COLO668 (cell line): ENCODE measurements around the gene SCO2.

Experiments
- DNase-seq: peaks from one replicate; lab custom pipeline; 2025; ENCODE audit not compliant: unreplicated experiment; lab: John Stamatoyannopoulos, UW

SCO2 gene

DNA sequence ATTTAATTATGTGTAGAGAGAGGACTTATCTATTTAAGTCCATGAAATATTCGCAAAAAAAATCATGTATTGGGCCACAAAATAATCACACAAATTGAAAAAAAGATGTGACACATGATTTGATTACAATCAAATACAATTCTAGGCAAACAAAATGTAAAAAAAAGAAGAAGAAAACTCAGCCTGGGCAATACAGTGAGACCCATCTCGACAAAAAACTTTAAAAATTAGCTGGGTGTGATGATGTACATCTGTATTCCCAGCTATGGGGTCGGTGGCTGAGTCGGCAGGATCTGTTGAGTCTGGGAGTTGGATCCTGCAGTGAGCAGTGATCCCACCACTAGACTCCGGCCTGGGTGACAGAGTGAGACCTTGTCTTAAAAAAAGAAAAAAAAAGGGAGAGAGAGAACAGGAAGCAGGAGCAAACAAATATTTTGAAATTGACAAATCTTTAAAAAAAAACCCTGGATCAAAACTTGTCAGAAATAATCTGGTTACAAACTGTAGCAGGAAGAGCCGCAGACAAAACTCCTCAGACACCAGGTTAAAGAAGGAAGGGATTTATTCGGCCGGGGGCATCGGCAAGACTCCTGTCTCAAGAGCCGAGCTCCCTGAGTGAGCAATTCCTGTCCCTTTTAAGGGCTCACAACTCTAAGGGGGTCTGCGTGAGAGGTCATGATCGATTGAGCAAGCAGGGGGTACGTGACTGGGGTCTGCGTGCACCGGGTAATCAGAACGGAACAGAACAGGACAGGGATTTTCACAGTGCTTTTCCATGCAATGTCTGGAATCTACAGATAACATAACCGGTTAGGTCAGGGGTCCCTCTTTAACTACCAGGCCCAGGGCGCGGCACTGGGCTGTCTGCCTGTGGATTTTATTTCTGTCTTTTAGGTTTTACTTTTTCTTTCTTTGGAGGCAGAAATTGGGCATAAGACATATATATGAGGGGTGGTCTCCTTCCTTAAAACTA, 7.7 kb upstream of the SCO2 start:
- DNase-seq = no peak

DNA sequence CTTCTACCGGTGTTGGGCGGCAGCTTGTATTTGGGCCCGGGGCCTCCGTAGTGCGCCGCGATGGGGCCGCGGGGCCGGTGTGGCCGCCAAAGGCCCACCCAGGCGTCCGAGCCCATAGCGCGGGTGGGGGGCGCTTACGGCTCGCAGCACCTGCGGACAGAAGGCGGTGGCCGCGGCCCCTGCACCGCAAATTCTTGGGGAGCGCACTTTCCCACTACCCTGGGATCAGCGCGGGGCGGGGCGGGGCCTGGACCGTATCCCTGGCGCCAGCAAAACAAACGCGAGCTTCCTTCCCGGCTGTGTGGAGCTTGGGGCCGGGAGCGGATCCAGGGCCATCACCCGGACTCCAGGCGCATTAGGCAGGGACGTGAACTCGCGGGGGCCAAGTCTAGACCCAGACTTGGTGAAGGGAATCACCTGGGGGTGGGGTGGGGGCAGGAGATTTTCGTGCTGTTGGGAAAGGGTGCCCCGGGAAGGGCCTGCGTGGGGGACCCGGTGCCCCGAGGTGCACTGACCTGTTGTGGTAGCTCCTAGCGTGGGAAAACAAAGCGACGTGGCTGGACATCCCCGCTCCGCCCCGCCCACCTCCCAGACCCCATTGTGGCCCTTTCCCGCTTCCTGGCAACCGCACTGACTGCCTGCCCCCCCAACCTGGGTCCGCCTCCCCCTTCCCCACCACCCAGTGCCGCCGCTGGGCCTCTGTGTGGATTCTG, 6.7 kb upstream of the SCO2 start:
- DNase-seq = peak; percentile 64

DNA sequence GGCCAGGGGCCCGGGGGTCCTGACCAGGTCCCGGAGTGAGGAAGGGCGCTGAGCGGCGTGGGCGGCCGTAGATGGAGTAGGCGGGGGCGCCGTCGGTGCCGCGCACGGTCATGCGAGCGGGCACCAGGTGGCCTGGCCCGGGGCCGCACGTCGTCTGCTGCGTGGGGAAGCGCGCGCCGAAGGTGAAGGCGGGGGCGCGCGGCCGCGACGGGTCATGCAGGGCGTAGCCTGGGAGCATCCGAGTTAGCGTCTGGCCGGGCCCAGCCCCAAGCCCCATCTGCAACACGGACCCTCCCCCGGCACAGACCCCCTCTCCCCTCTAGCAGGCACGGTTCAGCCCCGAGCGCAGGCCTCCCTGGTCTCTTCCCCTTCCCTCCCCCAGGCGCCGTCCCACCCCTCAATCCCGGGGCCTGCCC, 6.2 kb upstream of the SCO2 start:
- peak; percentile 71 for DNase-seq

DNA sequence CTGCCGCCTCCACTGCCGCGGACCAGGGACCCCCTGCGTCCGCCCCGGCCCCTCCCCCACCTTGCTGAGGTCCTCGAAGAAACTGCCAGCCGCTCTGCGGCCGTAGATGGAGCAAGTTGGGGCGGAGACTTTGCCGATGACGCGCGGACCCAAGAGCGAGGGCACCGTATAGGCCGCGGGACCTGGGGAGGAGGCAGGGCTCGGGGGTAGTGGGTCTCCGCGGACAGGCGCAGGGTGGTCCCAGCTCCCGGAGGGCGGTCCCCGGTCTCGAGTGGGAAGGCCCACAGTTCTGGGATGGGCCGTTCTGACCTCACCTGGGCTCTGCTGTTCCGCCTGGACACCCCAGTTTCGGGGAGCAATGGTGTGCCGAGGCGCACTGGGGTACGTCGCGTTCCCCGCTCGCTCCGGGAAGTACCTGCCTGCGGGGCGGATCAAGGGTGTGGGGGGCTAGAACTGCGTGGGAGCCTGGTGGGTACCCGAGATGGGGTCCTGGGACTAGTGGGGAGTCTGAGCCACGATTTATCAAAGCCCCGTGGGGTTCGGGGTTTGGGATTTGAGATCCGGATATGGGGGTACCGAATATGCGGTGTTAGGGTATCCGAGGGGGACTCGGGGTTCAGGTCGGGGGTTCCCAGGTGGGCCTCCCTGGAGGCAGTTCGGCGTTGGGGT, 5.6 kb upstream of the SCO2 start:
- peak; percentile 62 for DNase-seq

DNA sequence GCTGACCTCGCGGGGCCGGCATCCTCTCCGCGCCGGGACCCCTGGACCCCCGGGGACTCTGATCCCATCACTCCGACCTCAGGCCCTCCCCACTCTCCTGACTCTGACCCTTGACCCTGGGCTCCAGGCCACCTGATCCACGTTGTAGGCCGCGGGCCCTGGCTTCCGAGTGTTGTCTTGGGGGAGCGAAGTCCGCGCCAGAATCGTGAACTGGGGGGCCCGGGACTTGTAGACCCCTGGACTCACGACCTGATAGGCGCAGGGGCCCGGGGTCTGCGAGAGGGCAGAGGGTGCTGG, 5.1 kb upstream of the SCO2 start:
- DNase-seq = no peak

DNA sequence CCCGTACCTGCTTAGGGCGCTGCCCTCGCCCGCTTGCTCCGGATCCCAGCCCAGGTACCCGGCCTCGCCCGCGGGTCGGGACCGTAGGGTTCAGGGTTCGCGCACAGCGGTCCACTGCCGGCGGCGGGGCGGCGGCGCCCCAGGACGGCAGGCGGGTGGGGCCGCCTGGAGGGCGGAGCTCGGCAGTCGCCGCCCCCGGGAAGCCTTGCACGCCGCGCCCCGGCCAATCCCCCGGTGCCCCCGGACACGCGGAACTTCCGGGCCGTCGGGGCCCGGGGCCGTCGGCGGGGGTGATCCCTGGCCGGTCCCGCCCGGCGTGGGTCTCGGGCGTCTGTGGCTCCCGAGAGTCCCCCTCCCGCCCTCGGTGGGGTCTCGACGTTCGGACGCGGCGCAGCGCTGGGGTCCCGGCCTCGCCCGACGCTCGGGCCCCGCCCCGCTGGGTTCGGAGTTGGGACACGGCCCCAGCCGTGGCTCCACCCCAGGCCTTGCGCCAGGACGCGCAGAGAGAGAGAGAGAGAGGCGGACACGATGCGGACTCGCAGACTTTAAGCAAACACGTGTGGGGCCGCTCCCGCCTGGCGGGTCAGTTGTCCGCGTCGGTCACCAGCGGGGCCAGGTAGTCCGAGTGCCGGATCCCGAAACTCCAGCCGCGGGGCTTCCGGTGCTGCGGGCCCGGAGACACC, 4.6 kb upstream of the SCO2 start, which contains the start of gene TYMP:
TYMP (minus strand) TSS at position 116 of the 683 bp plus-strand sequence. CDS start 303 bp downstream, outside the sequence.
- DNase-seq = peak; percentile 41

DNA sequence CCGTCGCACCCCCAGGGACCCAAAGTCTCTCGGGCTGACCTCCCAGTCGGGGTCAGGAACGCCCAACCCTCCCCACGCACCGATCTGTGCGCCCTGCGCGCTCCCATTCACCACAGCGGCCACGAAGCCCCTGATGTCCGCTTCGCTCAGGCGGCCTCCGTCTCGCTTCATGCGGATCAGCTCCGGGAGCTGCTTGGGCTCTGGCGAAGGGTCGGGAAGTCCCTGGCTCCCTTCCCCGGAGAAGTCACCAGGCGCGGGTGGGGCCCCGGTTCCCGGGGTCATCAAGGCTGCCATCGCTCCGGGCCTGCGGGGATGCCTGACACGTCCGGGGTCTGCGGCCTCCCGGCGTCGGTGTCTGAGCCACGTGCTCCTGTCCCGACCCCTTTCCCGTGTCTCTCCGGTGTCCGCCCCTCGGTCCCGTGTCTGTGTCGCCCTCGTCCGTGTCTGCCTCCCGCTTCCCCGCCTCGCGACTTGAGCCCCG, 4.1 kb upstream of the SCO2 start:
- DNase-seq = no peak

DNA sequence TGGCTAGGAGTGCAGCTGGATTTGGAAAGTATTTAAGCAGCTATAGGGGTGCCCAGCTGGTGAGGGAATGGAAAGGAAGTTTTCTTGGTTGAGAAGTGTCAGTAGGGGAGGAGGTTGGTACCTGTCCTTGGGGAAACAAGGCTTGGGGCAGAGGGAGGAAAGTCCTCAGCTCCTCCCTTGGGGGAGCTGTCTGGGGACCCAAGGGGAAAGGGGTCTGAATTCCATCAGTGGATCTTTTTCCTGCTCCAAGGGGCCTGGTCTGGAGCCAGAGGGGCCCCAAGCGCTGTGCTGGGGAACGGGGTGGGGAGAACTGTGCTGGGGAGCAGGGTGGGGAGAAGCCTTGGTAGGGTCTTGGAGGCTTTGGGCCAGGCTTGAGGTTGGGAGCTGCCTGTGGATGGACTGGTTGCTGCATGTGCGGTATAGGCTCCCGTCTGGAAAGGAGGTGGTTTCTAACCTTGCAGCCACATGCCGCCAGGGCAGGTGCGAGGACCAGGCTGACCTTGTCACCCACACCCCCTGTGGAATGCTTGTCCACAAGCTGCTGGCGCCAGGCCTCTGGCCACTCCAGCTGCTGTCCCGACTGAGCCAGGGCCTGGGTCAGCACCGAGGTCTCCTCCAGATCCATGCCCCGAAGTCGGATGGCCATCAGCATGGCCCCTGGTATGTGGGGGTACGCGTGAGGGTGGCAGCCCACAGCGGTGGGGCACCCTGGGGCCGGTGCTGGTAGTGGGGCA, 3.5 kb upstream of the SCO2 start:
- no peak for DNase-seq

DNA sequence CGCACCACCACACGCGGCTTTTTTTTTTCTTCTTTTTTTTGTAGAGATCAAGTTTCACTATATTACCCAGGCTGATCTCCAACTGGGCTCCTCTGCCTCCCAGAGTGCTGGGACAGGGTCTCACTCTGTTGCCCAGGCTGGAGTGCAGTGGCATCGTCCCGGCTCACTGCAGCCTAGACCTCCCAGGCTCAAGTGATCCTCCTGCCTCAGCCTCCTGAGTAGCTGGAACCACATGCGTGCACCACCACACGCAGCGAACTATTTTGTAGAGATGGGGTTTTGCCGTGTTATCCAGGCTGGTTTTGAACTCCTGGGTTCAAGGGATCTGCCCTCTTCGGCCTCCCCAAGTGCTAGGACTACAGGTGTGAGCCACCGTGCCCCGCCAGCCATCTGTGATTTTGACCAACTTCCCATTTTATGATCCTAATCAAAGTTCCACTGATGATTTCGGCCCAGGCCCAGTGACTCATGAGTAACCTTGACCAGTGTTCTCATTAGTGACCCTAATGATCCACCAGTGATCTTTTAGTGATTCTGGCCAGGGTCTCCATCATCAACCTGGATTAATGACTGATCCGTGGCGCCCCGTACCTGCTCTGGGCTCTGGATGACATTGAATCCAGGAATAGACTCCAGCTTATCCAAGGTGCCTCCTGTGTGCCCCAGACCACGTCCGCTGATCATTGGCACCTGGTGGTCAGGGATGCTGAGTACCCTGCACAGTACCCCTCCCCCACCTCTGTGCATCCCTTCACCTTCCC, 2.7 kb upstream of the SCO2 start:
- no peak for DNase-seq

DNA sequence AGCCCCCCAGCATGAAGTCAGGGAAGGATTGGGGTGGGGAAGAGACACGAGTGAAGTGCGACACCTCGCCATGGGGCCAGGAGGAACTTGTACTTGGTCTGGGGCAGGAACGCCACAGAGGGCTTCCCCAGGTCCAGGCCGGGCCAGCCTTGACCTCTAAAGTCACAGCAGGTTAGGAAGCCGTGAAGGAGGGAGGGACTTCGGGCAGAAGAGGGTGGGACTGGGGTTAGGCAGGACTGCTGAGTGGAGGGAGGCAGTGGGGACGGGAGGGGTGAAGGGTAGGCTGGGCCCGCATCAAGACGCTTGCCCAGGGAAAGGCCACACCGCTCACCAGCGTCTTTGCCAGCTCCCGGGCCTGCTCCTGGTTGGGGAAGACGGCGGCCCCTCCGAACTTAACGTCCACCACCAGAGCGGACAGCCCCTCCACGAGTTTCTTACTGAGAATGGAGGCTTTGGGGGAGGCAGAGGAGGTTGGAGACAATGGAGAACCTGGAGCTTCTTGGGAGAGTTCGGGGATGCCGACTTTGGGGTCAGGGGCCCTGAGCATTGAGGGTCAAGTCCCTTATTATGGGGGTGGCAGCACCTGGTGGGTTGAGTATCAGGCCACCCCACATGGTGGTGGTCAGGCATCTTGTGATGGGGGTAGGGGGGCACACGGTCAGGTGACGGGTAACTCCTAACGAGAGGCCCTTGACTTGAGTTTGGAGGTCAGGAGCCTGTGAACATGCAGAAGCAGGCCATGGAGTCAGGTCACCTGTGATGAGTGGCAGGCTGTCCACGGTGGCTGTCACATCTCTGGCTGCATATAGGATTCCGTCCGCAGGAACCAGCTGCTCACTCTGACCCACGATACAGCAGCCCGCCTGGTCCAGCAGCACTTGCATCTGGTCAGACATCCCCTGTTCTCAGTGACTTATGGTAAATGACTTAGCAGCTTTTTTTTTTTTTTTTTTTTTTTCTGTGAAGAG, 1.7 kb upstream of the SCO2 start:
- no peak for DNase-seq

DNA sequence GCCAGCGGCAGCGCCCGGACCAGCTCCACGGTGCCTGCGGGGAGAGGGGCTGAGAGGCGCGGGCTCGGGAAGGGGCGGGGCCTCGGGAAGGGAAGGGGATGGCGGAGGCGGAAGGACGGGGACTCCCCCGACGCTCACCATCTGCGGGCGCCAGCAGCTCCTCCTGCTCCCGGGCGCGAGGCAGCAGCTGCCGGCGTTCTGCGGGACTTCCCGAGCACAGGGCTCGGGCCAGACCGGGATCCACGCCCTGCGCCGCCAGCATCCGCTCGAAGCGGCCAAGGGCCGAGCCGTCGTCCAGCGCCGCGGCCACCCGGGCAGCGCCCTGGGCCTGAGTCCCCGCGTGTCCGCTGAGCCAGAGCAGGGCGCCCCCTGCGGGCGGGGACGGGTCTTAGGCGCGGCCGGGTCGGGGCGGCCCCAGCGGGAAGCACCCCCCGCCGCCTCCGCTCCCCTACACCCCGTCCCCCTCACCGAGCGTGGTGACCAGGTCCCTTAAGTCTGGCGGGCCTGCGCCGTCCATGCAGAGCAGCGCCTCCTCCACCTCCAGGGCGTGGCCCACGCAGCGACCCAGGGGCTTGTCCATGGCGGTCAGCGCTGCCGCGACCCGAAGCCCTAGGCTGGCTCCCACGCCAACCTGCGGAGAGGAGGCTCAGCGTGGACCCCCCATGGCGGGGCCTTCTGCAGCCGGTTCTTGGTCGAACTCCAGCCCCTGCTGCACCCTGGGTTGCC, 873 bp upstream of the SCO2 start:
- DNase-seq = peak; percentile 89

DNA sequence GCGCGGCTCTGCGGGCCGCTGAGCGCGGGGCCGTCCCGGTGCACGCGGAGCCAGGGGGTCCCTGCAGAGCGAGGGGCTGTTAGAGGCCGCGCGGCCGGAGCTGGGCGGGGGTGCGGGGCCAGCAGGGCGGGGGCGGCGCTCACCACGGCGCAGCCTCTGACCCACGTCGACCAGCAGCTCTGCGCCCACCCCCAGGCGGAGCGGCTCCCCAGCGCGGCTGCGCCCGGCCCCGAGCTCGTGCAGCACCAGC, 385 bp upstream of the SCO2 start:
- DNase-seq = no peak

DNA sequence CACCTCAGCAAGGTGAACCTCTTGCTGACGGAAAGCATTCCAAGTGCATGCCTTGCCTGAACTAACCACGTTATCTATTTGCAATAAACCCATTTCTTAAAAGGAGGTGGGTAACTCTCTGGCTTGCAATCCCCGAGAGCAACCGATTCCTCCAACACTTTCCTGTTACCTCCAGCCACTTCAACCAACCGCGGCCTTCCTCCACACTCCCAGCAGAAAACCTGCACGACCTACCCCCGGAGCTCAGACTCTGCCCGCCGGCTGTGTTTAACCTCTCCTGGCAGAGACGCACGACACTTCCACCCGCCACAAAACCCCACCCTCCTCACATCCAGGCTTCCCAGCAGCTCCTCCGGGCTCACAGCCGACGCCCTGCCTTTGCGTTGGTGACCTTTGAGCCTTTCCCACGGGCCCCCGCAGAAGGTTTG, 708 bp downstream of the SCO2 start:
- peak; percentile 73 for DNase-seq

DNA sequence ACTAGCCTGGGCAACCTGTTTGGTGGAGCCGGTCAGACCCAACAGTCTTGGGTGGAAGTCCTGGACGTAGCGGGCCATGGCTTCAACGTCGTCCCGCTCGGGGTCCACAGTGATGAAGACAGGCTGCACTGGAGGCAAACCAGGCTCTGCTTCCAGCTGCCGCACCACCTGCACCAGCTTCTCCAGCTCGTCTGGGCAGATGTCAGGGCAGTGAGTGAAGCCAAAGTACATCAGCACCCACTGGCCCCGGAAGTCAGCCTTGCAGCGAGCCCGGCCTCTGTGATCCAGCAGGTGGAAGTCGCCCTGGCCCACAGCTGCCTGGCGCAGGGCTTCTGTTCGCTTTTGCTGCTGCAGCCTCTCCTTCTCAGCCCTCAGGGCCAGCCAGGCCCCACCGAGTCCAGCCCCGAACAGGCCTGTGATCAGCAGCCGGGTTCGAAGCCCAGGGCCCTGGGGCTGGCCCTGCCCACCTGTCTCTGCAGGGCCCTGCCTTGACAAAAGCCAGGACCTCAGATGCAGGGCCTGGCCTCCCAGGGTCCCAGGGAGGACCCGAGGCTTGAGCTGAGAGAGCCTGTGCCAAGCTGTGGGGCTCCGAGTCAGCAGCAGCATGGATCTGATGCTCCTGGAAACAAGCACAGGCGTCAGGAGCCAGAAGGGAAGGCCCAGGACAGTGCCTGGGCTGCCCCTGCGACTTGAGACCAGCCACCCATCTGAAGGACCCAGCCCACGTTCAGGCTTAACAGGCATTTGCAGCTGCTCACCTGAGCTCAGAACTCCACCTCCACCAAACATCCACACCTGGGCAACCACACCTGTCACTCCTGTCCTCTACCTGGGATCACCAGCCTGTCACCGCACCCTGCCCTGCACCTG, 1.4 kb downstream of the SCO2 start:
- DNase-seq = peak; percentile 85

DNA sequence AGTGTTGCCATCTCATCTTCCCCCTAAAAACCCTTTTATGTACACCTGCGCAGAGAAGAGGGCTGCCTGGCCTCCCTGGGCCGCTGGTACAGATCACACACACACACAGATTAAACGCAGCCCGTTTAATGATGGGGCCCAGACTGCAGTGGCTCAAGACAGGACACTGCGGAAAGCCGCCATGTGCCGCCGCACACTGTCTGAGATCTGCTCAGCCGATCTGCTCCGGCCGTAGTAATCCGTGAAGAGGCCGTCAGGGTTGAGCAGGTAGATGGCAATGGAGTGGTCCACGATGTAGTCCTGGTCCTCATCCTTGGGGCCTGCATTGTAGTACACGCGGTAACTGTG, 2.0 kb downstream of the SCO2 start:
- no peak for DNase-seq

DNA sequence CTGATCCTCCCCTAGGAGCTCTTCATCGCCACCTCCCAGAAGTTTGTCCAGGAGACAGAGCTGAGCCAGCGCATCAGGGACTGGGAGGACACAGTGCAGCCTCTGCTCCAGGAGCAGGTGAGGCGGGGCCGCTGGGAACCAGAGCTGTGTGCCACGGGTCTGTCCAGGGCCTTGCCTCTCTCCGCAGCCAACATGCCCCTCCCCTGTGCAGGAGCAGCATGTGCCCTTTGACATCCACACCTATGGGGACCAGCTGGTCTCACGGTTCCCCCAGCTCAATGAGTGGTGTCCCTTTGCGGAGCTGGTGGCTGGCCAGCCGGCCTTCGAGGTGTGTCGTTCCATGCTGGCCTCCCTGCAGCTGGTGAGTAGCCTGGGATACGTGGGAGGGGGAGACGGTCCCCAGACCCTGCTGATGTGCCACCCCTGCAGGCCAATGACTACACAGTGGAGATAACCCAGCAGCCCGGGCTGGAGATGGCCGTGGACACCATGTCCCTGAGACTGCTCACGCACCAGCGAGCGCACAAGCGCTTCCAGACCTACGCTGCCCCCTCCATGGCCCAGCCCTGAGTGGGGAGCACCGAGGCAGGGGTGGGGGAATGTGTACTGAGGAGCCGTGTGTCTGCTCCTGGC, 2.5 kb downstream of the SCO2 start:
- no peak for DNase-seq
